ENCODE results near the gene ARRDC3. TPM values are rescaled to one million over a fixed set of nuclear protein-coding genes. Genes with fewer than 3 reads are reported as not detected.

Gene ARRDC3
- total RNA-seq, 1 experiment from 2014 or later = 33.0 TPM

GRCh38 chr5:91420879-91421278 lies 37.8 kb upstream of the ARRDC3 start:
- H3K36me3 ChIP-seq (ENCODE audit: control insufficient read depth, insufficient read depth, low read length) = no peaks in the 10 kb centered on the region
- BruUV-seq (replicated peaks) = no TSS peak
- in situ Hi-C loops (cut with HindIII; ENCODE audit: low pct_unique_long_range_greater_than_20kb, low sequenced_read_pairs) = no loop called here
- POLR2A ChIA-PET = no interaction called here
- DNase-seq (ENCODE audit: low read depth, low spot score) (no peak), ATAC-seq (no peak)
- no peak overlapping the region for H3K27ac ChIP-seq (ENCODE audit: low read length)
- intact Hi-C loops (cut with micrococcal nuclease; ENCODE audit: unreplicated experiment) = no loop called here
- H3K27me3 ChIP-seq (ENCODE audit: control insufficient read depth, insufficient read depth, low read length) = no peaks in the 10 kb centered on the region
- no peak overlapping the region for H3K4me3 ChIP-seq (ENCODE audit: low read depth in 2 of 2, low read length in 2 of 2)
- peaks cover 2% of the 10 kb centered on the region for H3K4me1 ChIP-seq (ENCODE audit: control insufficient read depth, insufficient read depth, low read length)
- TF ChIP-seq, protein P1, sequence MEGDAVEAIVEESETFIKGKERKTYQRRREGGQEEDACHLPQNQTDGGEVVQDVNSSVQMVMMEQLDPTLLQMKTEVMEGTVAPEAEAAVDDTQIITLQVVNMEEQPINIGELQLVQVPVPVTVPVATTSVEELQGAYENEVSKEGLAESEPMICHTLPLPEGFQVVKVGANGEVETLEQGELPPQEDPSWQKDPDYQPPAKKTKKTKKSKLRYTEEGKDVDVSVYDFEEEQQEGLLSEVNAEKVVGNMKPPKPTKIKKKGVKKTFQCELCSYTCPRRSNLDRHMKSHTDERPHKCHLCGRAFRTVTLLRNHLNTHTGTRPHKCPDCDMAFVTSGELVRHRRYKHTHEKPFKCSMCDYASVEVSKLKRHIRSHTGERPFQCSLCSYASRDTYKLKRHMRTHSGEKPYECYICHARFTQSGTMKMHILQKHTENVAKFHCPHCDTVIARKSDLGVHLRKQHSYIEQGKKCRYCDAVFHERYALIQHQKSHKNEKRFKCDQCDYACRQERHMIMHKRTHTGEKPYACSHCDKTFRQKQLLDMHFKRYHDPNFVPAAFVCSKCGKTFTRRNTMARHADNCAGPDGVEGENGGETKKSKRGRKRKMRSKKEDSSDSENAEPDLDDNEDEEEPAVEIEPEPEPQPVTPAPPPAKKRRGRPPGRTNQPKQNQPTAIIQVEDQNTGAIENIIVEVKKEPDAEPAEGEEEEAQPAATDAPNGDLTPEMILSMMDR (IDR thresholded peaks at IDR 0.05) = no peak
- no peak for TF ChIP-seq TCF7L2 (IDR thresholded peaks at IDR 0.05; ENCODE audit: low read depth, low read length)
- TF ChIP-seq POLR2AphosphoS5 (IDR thresholded peaks at IDR 0.05; ENCODE audit: low read depth, low read length) = no peak
- no peak for TF ChIP-seq REST (IDR thresholded peaks at IDR 0.05; ENCODE audit: insufficient read depth in 1 of 2, low read depth in 2 of 2, low read length in 1 of 2)
- TF ChIP-seq SIN3A (IDR thresholded peaks at IDR 0.05; ENCODE audit: borderline replicate concordance, insufficient read depth, low read depth, low read length) = no peak
- H3K9me3 ChIP-seq (ENCODE audit: control insufficient read depth, insufficient read depth, low read depth, low read length) = no peaks in the 10 kb centered on the region
- CTCF ChIA-PET = no interaction called here

GRCh38 chr5:91419571-91420537 lies 36.7 kb upstream of the ARRDC3 start:
- ChIA-PET CTCF (interaction anchor here (0.6 to 1.7 kb wide), 9 partner anchors 33 to 617 kb away, joined by 3 to 6 read pairs (median 4); partner anchors contain the start of gene ARRDC3), POLR2A (interaction anchor here (0.5 to 0.6 kb wide), 2 partner anchors 39 to 928 kb away, joined by 3 to 7 read pairs; no protein-coding TSS in a partner anchor)
- Histone ChIP-seq H3K36me3 (ENCODE audit: control insufficient read depth, insufficient read depth, low read length) (no peaks in the 10 kb centered on the region), H3K9me3 (ENCODE audit: control insufficient read depth, insufficient read depth, low read depth, low read length) (no peaks in the 10 kb centered on the region), H3K4me3 (ENCODE audit: low read depth in 2 of 2, low read length in 2 of 2) (no peak overlapping the region), H3K27ac (ENCODE audit: low read length) (no peak overlapping the region), H3K27me3 (ENCODE audit: control insufficient read depth, insufficient read depth, low read length) (no peaks in the 10 kb centered on the region), H3K4me1 (ENCODE audit: control insufficient read depth, insufficient read depth, low read length) (peaks cover 2% of the 10 kb centered on the region)
- TF ChIP-seq SIN3A (IDR thresholded peaks at IDR 0.05; ENCODE audit: borderline replicate concordance, insufficient read depth, low read depth, low read length) = no peak
- TF ChIP-seq, protein P1 (IDR thresholded peaks at IDR 0.05) = peak; percentile 66; the same call in 1 of the 2 replicates
- peak; percentile 32 for DNase-seq (ENCODE audit: low read depth, low spot score)
- ATAC-seq = peak; percentile 69
- in situ Hi-C loops (cut with HindIII; ENCODE audit: low pct_unique_long_range_greater_than_20kb, low sequenced_read_pairs) = no loop called here
- intact Hi-C loops (cut with micrococcal nuclease; ENCODE audit: unreplicated experiment) = loop anchor here (1.0 to 5.0 kb wide), 4 partner anchors 194 to 553 kb away; no protein-coding TSS in a partner anchor
- BruUV-seq (replicated peaks) = no TSS peak
